PC-3 (cell line): Measurements from ENCODE around the gene NIFK.

Source experiments
- EZH2 ChIP-seq: fragments of 300-600 bp; sonication (generic); IDR thresholded peaks from one replicate; pipeline ENCODE4 v1.6.1; 2017; ENCODE audit warnings: antibody characterized with exemption, mild to moderate bottlenecking, low read length; ENCODE audit not compliant: unreplicated experiment
- TF ChIP-seq, protein P1 (sequence below): fragments of 300-600 bp; sonication (generic); conservative IDR thresholded peaks from 2 replicates; pipeline ENCODE4 v1.5.1; 2017; ENCODE audit warnings: antibody characterized with exemption, low read depth, mild to moderate bottlenecking, low read length

DNA sequence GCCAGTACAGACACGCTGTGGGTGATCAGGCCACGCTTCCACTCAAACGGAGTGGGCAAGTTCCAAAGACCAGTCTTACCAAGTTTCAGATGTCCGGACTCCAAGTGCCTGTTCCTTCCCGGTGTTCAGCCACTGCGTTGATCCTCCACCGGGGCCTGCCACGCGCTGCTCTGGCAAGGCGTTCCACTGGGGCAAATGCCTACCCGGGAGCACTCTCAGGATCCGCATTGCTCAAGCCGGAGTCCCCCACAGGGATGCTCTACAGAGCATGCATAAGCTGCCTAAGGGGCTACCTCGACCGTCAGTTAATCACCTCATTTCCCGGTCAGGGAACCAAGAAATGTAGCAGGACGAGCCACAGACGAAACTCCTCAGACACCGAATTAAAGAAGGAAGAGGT, 50.5 kb downstream of the NIFK start:
- TF ChIP-seq, protein P1, sequence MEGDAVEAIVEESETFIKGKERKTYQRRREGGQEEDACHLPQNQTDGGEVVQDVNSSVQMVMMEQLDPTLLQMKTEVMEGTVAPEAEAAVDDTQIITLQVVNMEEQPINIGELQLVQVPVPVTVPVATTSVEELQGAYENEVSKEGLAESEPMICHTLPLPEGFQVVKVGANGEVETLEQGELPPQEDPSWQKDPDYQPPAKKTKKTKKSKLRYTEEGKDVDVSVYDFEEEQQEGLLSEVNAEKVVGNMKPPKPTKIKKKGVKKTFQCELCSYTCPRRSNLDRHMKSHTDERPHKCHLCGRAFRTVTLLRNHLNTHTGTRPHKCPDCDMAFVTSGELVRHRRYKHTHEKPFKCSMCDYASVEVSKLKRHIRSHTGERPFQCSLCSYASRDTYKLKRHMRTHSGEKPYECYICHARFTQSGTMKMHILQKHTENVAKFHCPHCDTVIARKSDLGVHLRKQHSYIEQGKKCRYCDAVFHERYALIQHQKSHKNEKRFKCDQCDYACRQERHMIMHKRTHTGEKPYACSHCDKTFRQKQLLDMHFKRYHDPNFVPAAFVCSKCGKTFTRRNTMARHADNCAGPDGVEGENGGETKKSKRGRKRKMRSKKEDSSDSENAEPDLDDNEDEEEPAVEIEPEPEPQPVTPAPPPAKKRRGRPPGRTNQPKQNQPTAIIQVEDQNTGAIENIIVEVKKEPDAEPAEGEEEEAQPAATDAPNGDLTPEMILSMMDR, result no peak
- TF ChIP-seq EZH2, result no peak
